ENCODE measurements around the gene NTRK2. TPM values are rescaled to one million over a fixed set of nuclear protein-coding genes. Genes with fewer than 3 reads are reported as not detected.

NTRK2 gene
- total and polyA plus RNA-seq, 10 of the 15 experiments (the other 5 are each of a cell fraction or from before 2014, with no cell fraction given) = 0.42 to 4.6 (median 0.65) TPM

DNA sequence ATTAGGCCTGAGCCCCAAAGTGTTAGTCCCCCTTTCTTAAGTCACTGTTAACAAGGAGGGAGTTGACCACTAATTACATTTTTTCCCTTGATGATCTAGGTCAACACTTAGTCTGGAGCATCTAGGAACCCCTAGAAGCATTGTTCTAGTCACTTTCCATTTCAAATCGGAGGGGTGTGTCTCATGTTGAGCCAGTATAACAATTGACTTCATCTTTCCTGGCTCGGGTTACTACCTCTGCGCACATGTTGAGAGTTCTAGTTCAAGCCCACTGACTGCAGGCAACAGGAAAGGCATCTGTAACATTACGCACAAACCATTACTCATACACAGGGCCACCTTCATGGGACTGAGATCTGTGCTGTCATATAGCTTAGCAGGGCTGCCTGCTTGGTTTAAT lies 164.9 kb downstream of the NTRK2 start (continued):
- TF ChIP-seq NR2C2 (IDR thresholded peaks at IDR 0.05; ENCODE audit: borderline replicate concordance, control insufficient read depth, insufficient read length, low read depth) = no peak

DNA sequence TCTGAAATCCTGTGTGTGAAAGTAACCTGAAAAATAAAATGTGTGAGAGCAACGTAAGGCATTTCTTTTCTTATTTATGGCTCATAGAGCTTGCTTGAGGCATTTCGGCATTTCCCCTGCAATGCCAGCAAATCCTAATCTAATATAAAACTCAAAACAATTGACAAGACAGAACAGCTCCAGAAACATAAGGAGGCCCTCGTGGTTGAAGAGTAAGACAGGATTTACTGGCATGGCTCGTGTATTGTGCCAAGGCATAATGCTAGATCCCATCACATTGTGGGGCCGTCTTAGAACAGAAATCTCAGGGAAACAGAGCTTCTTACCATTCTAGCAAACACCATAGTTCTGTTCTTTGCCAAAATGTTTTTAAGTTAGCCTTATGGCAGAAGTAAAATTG lies 166.2 kb downstream of the NTRK2 start:
- Histone ChIP-seq H3K9me3 (replicated peaks; ENCODE audit: control insufficient read depth, insufficient read depth, low read length) (no peaks in the 10 kb centered on the region), H3K27me3 (replicated peaks in 1 of 2; ENCODE audit: control insufficient read depth in 2 of 2, insufficient read depth in 2 of 2, low read length in 1 of 2) (peaks cover 0 to under 1% of the 10 kb centered on the region in 2 experiments; a peak in 1 of 4 replicates), H3K36me3 (ENCODE audit: control insufficient read depth in 2 of 2, insufficient read depth in 2 of 2, low read length in 1 of 2) (no peaks in the 10 kb centered on the region), H3K4me3 (no peak overlapping the region), H3K9ac (ENCODE audit: control insufficient read depth, insufficient read depth, low read length) (no peak overlapping the region), H3K4me1 (ENCODE audit: control insufficient read depth, insufficient read depth, low read length) (no peaks in the 10 kb centered on the region; the same call in 1 of the 2 replicates), H4K20me1 (ENCODE audit: control insufficient read depth, insufficient read depth) (no peaks in the 10 kb centered on the region), H3K27ac (ENCODE audit: control insufficient read depth, insufficient read depth) (no peak overlapping the region), H2AFZ (ENCODE audit: control insufficient read depth, low read depth, low read length) (no peak overlapping the region), H3K79me2 (ENCODE audit: control insufficient read depth, insufficient read depth, low read length) (no peaks in the 10 kb centered on the region), H3K4me2 (ENCODE audit: control insufficient read depth, insufficient read depth) (no peak overlapping the region)
- FAIRE-seq = no peak
- BruUV-seq (replicated peaks) = no TSS peak
- ATAC-seq = no peak
- 14% methylated on average over 5 of the region's 5 CpGs for WGBS (ENCODE audit: insufficient coverage, insufficient replicate concordance, low lambda C conversion rate, missing lambda C conversion rate)
- in situ Hi-C loops (cut with MboI) (no loop called here), intact Hi-C loops (cut with micrococcal nuclease; ENCODE audit: unreplicated experiment) (no loop called here)
- no peak for DNase-seq (ENCODE audit: low read depth, low spot score)
- POLR2A ChIA-PET = no interaction called here
- RAD21 ChIA-PET (ENCODE audit: unreplicated experiment) = no interaction called here
- SMC1A ChIA-PET (ENCODE audit: uncharacterized antibody, unreplicated experiment) = no interaction called here
- CTCF ChIA-PET = interaction anchor here (0.6 to 2.1 kb wide), 3 partner anchors 10 to 18 kb away, joined by 3 to 6 read pairs (median 3); no protein-coding TSS in a partner anchor
- TF ChIP-seq EED (IDR thresholded peaks at IDR 0.05; ENCODE audit: low read depth) (no peak), BMI1 (IDR thresholded peaks at IDR 0.05; ENCODE audit: borderline replicate concordance) (no peak), YBX1 (IDR thresholded peaks at IDR 0.05) (no peak), MTA2 (IDR thresholded peaks at IDR 0.05; ENCODE audit: low read depth) (no peak), FOS (IDR thresholded peaks at IDR 0.05; ENCODE audit: borderline replicate concordance, extremely low read depth, insufficient read length) (no peak), ZNF207 (IDR thresholded peaks at IDR 0.05; ENCODE audit: borderline replicate concordance) (no peak), MXI1 (IDR thresholded peaks at IDR 0.05; ENCODE audit: low read depth, low read length) (no peak), MYB (IDR thresholded peaks at IDR 0.05; ENCODE audit: borderline replicate concordance, low read depth, low read length) (no peak), JUNB (IDR thresholded peaks at IDR 0.05) (no peak), CEBPB (IDR thresholded peaks at IDR 0.05; ENCODE audit: borderline replicate concordance in 1 of 2, low read depth in 2 of 2, low read length in 2 of 2) (no peak), GABPA (IDR thresholded peaks at IDR 0.05; ENCODE audit: low read depth) (no peak), HDGF (IDR thresholded peaks at IDR 0.05) (no peak)
- TF ChIP-seq, protein P1, sequence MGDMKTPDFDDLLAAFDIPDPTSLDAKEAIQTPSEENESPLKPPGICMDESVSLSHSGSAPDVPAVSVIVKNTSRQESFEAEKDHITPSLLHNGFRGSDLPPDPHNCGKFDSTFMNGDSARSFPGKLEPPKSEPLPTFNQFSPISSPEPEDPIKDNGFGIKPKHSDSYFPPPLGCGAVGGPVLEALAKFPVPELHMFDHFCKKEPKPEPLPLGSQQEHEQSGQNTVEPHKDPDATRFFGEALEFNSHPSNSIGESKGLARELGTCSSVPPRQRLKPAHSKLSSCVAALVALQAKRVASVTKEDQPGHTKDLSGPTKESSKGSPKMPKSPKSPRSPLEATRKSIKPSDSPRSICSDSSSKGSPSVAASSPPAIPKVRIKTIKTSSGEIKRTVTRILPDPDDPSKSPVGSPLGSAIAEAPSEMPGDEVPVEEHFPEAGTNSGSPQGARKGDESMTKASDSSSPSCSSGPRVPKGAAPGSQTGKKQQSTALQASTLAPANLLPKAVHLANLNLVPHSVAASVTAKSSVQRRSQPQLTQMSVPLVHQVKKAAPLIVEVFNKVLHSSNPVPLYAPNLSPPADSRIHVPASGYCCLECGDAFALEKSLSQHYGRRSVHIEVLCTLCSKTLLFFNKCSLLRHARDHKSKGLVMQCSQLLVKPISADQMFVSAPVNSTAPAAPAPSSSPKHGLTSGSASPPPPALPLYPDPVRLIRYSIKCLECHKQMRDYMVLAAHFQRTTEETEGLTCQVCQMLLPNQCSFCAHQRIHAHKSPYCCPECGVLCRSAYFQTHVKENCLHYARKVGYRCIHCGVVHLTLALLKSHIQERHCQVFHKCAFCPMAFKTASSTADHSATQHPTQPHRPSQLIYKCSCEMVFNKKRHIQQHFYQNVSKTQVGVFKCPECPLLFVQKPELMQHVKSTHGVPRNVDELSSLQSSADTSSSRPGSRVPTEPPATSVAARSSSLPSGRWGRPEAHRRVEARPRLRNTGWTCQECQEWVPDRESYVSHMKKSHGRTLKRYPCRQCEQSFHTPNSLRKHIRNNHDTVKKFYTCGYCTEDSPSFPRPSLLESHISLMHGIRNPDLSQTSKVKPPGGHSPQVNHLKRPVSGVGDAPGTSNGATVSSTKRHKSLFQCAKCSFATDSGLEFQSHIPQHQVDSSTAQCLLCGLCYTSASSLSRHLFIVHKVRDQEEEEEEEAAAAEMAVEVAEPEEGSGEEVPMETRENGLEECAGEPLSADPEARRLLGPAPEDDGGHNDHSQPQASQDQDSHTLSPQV (IDR thresholded peaks at IDR 0.05) = no peak
- TF ChIP-seq, protein P2, sequence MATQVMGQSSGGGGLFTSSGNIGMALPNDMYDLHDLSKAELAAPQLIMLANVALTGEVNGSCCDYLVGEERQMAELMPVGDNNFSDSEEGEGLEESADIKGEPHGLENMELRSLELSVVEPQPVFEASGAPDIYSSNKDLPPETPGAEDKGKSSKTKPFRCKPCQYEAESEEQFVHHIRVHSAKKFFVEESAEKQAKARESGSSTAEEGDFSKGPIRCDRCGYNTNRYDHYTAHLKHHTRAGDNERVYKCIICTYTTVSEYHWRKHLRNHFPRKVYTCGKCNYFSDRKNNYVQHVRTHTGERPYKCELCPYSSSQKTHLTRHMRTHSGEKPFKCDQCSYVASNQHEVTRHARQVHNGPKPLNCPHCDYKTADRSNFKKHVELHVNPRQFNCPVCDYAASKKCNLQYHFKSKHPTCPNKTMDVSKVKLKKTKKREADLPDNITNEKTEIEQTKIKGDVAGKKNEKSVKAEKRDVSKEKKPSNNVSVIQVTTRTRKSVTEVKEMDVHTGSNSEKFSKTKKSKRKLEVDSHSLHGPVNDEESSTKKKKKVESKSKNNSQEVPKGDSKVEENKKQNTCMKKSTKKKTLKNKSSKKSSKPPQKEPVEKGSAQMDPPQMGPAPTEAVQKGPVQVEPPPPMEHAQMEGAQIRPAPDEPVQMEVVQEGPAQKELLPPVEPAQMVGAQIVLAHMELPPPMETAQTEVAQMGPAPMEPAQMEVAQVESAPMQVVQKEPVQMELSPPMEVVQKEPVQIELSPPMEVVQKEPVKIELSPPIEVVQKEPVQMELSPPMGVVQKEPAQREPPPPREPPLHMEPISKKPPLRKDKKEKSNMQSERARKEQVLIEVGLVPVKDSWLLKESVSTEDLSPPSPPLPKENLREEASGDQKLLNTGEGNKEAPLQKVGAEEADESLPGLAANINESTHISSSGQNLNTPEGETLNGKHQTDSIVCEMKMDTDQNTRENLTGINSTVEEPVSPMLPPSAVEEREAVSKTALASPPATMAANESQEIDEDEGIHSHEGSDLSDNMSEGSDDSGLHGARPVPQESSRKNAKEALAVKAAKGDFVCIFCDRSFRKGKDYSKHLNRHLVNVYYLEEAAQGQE (IDR thresholded peaks at IDR 0.05; ENCODE audit: low read depth, low read length) = no peak
- TF ChIP-seq, protein P3, sequence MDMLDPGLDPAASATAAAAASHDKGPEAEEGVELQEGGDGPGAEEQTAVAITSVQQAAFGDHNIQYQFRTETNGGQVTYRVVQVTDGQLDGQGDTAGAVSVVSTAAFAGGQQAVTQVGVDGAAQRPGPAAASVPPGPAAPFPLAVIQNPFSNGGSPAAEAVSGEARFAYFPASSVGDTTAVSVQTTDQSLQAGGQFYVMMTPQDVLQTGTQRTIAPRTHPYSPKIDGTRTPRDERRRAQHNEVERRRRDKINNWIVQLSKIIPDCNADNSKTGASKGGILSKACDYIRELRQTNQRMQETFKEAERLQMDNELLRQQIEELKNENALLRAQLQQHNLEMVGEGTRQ (IDR thresholded peaks at IDR 0.05; ENCODE audit: borderline replicate concordance, low read depth, low read length) = no peak
